Upper lobe of right lung (tissue), 1 donor: ENCODE data around the gene RNF7. TPM values are rescaled to one million over a fixed set of nuclear protein-coding genes. Genes with fewer than 3 reads are reported as not detected.
"Not testable (repeated sequence)": the region's sequence is repeated elsewhere in the genome, so short reads cannot be mapped to it uniquely, and the experiment has no call there.

Source experiments
- ATAC-seq: fragments of 200-7000 bp; cut with Tn5 transposase; one replicate; pipeline ENCODE4 v1.9.1; 2020; ENCODE audit warnings: mild to moderate bottlenecking, moderate library complexity
- DNase-seq: peaks from one replicate; pipeline ENCODE4 v3.0.0-alpha.2; 2020
- H3K27ac ChIP-seq: fragments of 200-600 bp; one replicate; pipeline ENCODE4 v1.8.0; 2022
- H3K27me3 ChIP-seq: fragments of 200-600 bp; one replicate; pipeline ENCODE4 v1.8.0; 2022; ENCODE audit warnings: mild to moderate bottlenecking
- H3K36me3 ChIP-seq: fragments of 200-600 bp; one replicate; pipeline ENCODE4 v1.8.0; 2022
- H3K4me1 ChIP-seq: fragments of 200-600 bp; one replicate; pipeline ENCODE4 v1.8.0; 2022
- H3K4me3 ChIP-seq: fragments of 200-600 bp; one replicate; pipeline ENCODE4 v1.8.0; 2022; ENCODE audit warnings: mild to moderate bottlenecking
- H3K9me3 ChIP-seq: fragments of 200-600 bp; one replicate; pipeline ENCODE4 v1.8.0; 2022
- CTCF ChIP-seq: fragments of 200-600 bp; IDR thresholded peaks from one replicate; pipeline ENCODE4 v1.8.0; 2022; ENCODE audit warnings: antibody characterized with exemption
- intact Hi-C: fragments of 100-400 bp; cut with DNase I; formaldehyde crosslinking; loops from one replicate; pipeline ENCODE4 v1.11.0; 2022
- total RNA-seq: library from RNA; stranded (reverse); fragmentation: NEBNext Ultra II Directional; extraction: Animal tissue kit (Norgen Biotek cat#: 25700); gene quantifications from one replicate; pipeline ENCODE4 v1.2.1, GENCODE V29; 2021
- donor health status: DM: no; HTN: yes; CAD: no; lungs with severe emphysema.

The RNF7 gene
- total RNA-seq, 1 donor from 2014 or later, result 68.6 TPM

DNA sequence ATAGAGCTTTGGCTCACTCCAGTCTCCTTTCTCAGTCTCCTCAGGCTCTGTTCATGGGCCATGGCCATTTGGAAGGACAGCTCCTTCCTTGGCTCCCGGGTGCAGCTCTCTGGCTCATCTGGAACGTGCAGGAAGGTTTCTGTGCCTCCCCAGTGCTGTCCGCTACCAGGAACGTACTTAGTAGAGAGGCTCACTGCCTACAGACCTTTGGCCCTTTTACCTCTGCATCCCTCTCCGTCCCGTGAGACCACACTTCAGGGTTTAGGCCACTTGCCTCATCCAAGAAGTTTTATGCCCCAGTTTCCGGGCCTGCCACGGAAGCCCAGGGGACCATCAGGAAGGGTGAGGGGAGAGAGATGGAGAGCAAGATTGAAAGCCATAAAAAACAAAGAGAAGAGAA lies 46.0 kb downstream of the RNF7 start:
- no peak for ATAC-seq
- no peaks in the 10 kb centered on the region for H3K36me3 ChIP-seq
- no peak overlapping the region for H3K27ac ChIP-seq
- H3K4me3 ChIP-seq, result no peak overlapping the region
- no peaks in the 10 kb centered on the region for H3K4me1 ChIP-seq
- intact Hi-C loops, result no loop called here
- no peak for TF ChIP-seq CTCF
- no peak for DNase-seq
- H3K27me3 ChIP-seq, result no peaks in the 10 kb centered on the region
- H3K9me3 ChIP-seq, result no peaks in the 10 kb centered on the region

GRCh38 chr3:141784531-141784930 lies 46.4 kb downstream of the RNF7 start:
- no peaks in the 10 kb centered on the region for H3K4me1 ChIP-seq
- H3K9me3 ChIP-seq, result no peaks in the 10 kb centered on the region
- intact Hi-C loops, result no loop called here
- H3K4me3 ChIP-seq, result no peak overlapping the region
- H3K27me3 ChIP-seq, result no peaks in the 10 kb centered on the region
- TF ChIP-seq CTCF, result no peak
- no peaks in the 10 kb centered on the region for H3K36me3 ChIP-seq
- no peak for ATAC-seq
- no peak for DNase-seq
- no peak overlapping the region for H3K27ac ChIP-seq

- Histone ChIP-seq H3K9me3 (no peaks in the 10 kb centered on the region), H3K36me3 (no peaks in the 10 kb centered on the region), H3K27me3 (no peaks in the 10 kb centered on the region), H3K4me3 (no peak overlapping the region), H3K4me1 (no peaks in the 10 kb centered on the region), H3K27ac (no peak overlapping the region)
- ATAC-seq (peak; percentile 36), DNase-seq (no peak)
- no peak for TF ChIP-seq CTCF
- intact Hi-C loops, result no loop called here
Observed at GRCh38 chr3:141788149-141788548, 50.1 kb downstream of the RNF7 start.

GRCh38 chr3:141788750-141789149 lies 50.7 kb downstream of the RNF7 start:
- H3K4me3 ChIP-seq, intact Hi-C loops, H3K27me3 ChIP-seq, H3K9me3 ChIP-seq, ATAC-seq, DNase-seq, H3K27ac ChIP-seq, H3K4me1 ChIP-seq, H3K36me3 ChIP-seq: not testable (repeated sequence)

DNA sequence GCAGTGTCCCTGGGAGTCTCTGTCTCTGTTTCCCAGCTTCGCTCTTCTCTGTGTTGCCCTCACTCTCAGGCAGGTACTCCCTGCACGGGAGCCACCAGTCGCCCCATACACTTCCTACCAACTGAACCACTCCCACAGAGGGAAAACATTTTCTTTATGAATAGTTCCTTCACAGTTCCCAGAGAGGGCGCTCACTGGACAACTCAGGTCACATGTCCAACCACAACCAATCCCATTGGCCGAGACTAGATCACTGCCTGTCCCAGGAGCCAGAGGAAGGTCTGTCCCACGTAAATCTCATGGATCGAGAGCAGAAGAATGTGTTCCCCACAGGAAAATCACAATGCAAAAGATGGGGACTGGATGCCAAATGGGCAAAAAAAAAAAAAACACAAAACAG lies 51.2 kb downstream of the RNF7 start:
- H3K27me3 ChIP-seq, result no peaks in the 10 kb centered on the region
- no peak for TF ChIP-seq CTCF
- H3K36me3 ChIP-seq, result no peaks in the 10 kb centered on the region
- H3K4me3 ChIP-seq, result no peak overlapping the region
- H3K4me1 ChIP-seq, result no peaks in the 10 kb centered on the region
- H3K27ac ChIP-seq, result no peak overlapping the region
- intact Hi-C loops, result no loop called here
- DNase-seq (no peak), ATAC-seq (no peak)
- H3K9me3 ChIP-seq, result no peaks in the 10 kb centered on the region

DNA sequence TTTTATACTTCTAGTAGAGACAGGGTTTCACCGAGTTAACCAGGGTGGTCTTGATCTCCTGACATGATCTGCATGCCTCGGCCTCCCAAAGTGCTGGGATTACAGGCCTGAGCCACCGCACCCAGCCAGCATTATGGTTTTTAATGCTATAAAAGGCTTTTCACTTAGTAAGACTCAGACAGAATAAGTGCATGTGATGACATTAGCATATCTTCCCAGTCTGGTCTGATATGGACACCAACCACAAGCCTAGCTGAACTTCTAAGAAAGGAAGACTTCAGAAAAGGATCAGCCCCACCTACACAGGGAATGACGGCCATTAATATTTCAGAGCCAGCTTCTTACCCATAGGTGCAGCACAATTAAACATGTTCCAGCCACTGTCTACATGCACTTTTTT lies 52.1 kb downstream of the RNF7 start:
- Histone ChIP-seq H3K4me1 (no peaks in the 10 kb centered on the region), H3K36me3 (no peaks in the 10 kb centered on the region), H3K9me3 (no peaks in the 10 kb centered on the region), H3K27ac (no peak overlapping the region), H3K27me3 (no peaks in the 10 kb centered on the region), H3K4me3 (no peak overlapping the region)
- TF ChIP-seq CTCF, result no peak
- ATAC-seq, result no peak
- no peak for DNase-seq
- intact Hi-C loops, result no loop called here
